K562 treated with DMSO at 1 percent for 12 hours (cell line): Measurements from ENCODE around the gene AP1S1. TPM values are rescaled to one million over a fixed set of nuclear protein-coding genes. Genes with fewer than 3 reads are reported as not detected.

Experiments used
- total RNA-seq: library from RNA; unstranded; fragments of 300-600 nt; gene quantifications from 2 replicates; pipeline ENCODE4 v1.2.3, GENCODE V29; 2022; ENCODE audit not compliant: insufficient read depth

The AP1S1 gene
- 101 and 123 TPM in 2 replicates for total RNA-seq

DNA sequence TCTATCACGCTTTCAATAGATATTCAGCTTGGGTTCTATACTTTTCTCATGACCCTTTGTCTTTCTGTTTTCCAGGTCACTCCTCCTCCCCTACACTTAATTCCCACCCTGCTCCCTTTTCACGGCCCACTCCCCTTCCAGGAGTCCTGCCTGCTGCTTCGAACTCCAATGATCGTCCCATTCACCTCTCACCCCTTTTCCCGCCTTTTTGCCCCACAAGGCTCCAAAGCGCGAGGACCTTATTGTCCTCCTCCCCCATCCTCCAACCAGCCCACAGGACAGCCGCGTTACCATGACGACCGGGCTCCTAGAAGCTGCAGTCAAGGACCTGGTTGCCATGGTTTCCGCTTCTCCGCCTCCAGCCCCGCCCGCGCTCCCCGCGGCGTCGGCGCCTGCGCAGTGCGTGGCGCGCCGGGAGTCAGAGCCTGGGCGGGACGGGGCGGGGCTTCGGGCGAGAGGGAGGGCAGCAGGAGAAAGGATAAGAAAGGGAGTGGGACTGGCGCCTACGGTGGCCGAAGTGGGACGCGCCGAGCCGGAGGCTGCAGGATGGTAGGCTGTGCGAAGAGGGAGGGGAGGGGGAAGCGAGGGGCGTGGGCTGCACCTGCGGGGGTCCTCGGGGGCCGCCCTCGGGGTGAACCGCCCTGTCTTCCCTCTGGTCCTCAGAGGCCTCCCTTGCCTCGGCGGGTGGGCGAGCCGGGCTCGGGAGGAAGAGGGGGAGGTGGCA is at the start of gene AP1S1:
AP1S1 (plus strand) TSS at position 508 of the 724 bp plus-strand sequence; CDS start at position 547, 39 bp downstream.

DNA sequence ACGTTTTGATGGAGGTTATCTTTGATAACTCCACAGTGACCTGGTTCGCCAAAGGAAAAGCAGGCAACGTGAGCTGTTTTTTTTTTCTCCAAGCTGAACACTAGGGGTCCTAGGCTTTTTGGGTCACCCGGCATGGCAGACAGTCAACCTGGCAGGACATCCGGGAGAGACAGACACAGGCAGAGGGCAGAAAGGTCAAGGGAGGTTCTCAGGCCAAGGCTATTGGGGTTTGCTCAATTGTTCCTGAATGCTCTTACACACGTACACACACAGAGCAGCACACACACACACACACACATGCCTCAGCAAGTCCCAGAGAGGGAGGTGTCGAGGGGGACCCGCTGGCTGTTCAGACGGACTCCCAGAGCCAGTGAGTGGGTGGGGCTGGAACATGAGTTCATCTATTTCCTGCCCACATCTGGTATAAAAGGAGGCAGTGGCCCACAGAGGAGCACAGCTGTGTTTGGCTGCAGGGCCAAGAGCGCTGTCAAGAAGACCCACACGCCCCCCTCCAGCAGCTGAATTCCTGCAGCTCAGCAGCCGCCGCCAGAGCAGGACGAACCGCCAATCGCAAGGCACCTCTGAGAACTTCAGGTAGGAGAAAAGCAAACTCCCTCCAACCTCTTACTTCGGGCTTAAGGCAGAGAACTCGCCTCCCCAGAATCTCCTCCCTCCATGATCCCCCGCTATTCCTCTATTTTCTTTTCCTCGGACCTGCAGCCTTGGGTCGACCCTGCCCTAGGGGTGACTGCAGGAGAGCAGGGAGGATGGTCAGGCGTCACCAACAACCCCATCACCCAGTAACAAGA is 27.4 kb upstream of the AP1S1 start, which contains the start of gene SERPINE1:
SERPINE1 (plus strand) TSS at position 454 of the 809 bp plus-strand sequence. CDS start 1,290 bp downstream, outside the sequence.

DNA sequence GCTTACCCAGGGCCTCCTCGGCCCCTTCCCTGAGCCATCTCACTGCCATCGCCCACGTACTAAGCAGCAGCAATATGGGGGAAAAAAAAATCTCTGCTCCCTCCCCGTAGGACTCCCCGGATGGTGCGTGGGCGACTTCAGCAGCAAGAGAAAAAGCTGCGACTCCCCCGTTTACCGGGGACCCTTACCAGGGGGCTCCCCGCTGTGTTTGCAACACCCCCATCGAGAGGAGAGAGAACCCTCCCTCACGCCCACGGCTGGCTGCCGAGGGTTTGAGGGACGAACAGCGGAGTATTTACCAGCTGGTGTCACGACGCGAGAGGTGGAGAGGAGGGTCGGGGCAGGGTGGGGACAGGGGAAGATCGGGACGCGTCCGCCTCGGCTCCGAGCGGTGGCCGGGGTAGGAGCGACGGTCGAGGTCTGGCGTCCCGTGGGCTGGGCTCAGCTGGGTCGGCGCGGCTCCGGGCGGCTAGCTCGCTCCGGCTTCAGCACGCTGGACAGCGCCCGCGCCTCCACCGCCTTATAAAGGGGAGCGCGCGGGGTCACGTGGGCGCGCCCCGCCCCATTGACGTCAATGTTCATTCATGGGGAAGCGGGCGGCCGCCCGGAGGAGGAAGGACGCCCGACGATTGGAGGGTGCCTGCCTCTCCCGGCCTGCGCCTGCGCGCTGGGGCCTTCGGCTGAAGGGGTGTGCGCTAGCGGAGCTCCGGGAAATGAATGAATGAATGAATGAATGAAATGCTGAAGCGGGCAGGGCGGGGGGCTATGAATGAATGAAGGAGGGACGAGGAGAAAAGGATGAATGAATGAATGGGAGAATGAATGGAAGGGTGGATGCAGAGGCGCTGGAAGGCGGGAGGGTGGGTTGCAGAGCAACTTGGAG is 11.0 kb downstream of the AP1S1 start, which contains the start of gene VGF:
VGF (minus strand) TSS at position 495 of the 883 bp plus-strand sequence. CDS start 726 bp downstream, outside the sequence.

DNA sequence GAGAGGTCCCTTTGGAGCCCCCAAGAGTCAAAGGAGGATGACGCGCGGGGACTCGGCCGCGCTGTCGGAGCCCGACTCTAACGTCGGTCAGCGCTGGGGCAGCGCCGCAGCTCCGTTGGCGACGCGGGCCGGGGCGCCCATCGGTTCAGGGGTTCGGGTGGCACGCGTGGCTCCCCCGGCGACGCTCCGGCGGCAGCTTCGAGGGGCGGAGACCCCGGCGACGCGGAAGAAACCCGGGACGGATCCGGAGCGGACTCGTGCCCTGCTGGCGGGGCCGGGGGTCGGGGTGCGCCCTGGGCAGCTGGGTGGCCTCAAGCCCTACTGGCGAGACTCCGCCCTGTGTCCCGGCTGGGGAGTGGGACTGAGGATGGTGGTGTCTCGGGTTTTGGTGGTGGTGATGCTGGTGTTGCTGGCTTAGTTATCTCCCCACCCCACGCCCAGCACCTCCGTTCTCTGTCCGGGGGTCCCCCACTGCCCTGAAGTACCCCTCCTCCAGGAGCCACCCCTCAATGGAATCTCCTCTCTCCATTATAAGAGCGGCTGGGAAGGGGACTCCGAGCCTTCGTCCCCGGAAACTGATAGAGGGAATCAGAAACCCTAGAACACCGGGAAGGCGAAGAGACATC is 26.0 kb downstream of the AP1S1 start, which contains the start of gene NAT16:
NAT16 (minus strand) TSS at position 164 of the 626 bp plus-strand sequence. CDS start 5,486 bp downstream, outside the sequence.

DNA sequence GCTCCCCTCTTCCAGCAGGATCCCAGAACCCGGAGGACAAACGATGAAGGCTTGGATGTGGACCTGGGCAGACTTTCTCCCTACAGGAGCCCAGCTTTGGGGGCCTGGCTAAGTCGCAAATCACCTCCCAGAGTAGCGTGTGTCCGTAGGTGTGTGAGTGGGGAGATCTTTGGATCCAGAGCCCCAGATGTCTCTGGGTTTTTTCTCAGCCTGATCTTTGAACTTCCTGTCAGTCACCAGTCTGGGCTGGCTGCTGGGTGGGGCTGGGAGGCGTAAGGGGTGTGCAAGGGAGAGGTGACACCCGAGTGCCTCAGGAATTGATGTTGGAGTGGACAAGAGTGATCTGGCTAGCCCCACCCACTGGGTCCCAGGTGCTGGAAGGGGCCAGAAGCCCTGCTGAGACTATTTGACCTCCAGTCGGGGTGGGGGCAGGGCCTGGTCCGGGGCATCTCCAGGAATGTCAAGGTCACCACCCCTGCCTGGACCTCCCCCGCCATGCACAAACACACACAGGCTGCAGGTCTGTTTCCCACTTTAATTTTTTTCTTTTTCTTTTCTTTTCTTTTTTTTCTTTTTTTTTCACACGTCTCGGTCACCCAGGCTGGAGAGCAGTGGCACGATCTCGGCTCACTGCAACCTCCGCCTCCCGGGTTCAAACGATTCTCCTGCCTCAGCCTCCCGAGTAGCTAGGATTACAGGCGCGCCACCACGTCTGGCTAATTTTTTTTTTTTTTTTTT is 46.8 kb downstream of the AP1S1 start, which contains the start of gene MOGAT3:
MOGAT3 (minus strand) TSS at position 175 of the 738 bp plus-strand sequence. CDS start 182 bp downstream, outside the sequence.

Other genes with a start within 250 kb of the AP1S1 start
- 0.74 TPM in 1 of 2 replicates, not detected in the other for gene MUC3A, start 204.9 kb upstream of the AP1S1 start, total RNA-seq
- not detected in 2 replicates for gene MUC12, start 184.9 kb upstream of the AP1S1 start, total RNA-seq
- not detected in 2 replicates for gene MUC17, start 134.4 kb upstream of the AP1S1 start, total RNA-seq
- 12.0 and 25.1 TPM in 2 replicates for gene TRIM56, start 69.0 kb upstream of the AP1S1 start, total RNA-seq
- gene SERPINE1, start 27.4 kb upstream of the AP1S1 start, total RNA-seq: 1.5 and 3.0 TPM in 2 replicates
- gene VGF, start 11.1 kb downstream of the AP1S1 start, total RNA-seq: 0.49 and 1.3 TPM in 2 replicates
- gene NAT16, start 25.8 kb downstream of the AP1S1 start, total RNA-seq: not detected in 2 replicates
- not detected in 2 replicates for gene MOGAT3, start 46.6 kb downstream of the AP1S1 start, total RNA-seq
- gene PLOD3, start 63.1 kb downstream of the AP1S1 start, total RNA-seq: 61.8 and 71.1 TPM in 2 replicates
- 132 and 185 TPM in 2 replicates for gene ZNHIT1, start 63.7 kb downstream of the AP1S1 start, total RNA-seq
- 20.8 and 29.6 TPM in 2 replicates for gene CLDN15, start 83.3 kb downstream of the AP1S1 start, total RNA-seq
- gene FIS1, start 90.6 kb downstream of the AP1S1 start, total RNA-seq: 109 and 134 TPM in 2 replicates
- 12.3 and 15.3 TPM in 2 replicates for gene IFT22, start 167.3 kb downstream of the AP1S1 start, total RNA-seq
- 0.70 and 1.3 TPM in 2 replicates for gene COL26A1, start 208.4 kb downstream of the AP1S1 start, total RNA-seq